ENCODE data around the gene TAS2R41. TPM values are rescaled to one million over a fixed set of nuclear protein-coding genes. Genes with fewer than 3 reads are reported as not detected.
"Not testable (repeated sequence)": the region's sequence is repeated elsewhere in the genome, so short reads cannot be mapped to it uniquely, and the experiment has no call there.

Gene TAS2R41
- polyA plus RNA-seq, 3 donors: 0.19 TPM; not detected in 2

GRCh38 chr7:143463957-143464356 is 13.7 kb upstream of the TAS2R41 start:
- Histone ChIP-seq H3K4me2 (replicated peaks; ENCODE audit: extremely low read depth, low read length, poor library complexity, severe bottlenecking) (no peak overlapping the region), H3K27me3 (ENCODE audit: control insufficient read depth in 2 of 2, insufficient read depth in 2 of 2, low read length in 2 of 2) (no peaks in the 10 kb centered on the region), H4K20me1 (ENCODE audit: insufficient read depth, low read length) (no peaks in the 10 kb centered on the region), H3K79me2 (ENCODE audit: insufficient read depth, low read length) (peaks cover 19% of the 10 kb centered on the region), H2AFZ (ENCODE audit: insufficient read depth, low read depth, low read length, poor library complexity, severe bottlenecking) (no peak overlapping the region), H3K9ac (ENCODE audit: insufficient read depth, low read length, poor library complexity, severe bottlenecking) (no peak overlapping the region), H3K27ac (ENCODE audit: low read depth in 1 of 2, low read length in 2 of 2) (no peak overlapping the region), H3K4me1 (ENCODE audit: control insufficient read depth in 1 of 2, insufficient read depth in 2 of 2, low read length in 2 of 2) (peaks cover 16 to 23% of the 10 kb centered on the region in 2 donors), H3K4me3 (replicated peaks in 1 of 3; ENCODE audit: low read depth in 2 of 3, low read length in 3 of 3) (no peak overlapping the region), H3K9me3 (replicated peaks in 1 of 2; ENCODE audit: control insufficient read depth in 1 of 2, insufficient read depth in 1 of 2, low read length in 2 of 2) (peaks cover 0 to 5% of the 10 kb centered on the region in 2 donors), H3K36me3 (replicated peaks in 1 of 2; ENCODE audit: control insufficient read depth in 1 of 2, insufficient read depth in 2 of 2, low read length in 2 of 2) (no peaks in the 10 kb centered on the region)
- Mint-ChIP-seq H3K27me3 (ENCODE audit: low read depth in 3 of 3) (peaks cover 0 to 2% (median 0%) of the 10 kb centered on the region in 3 donors), H3K27ac (peak overlapping the region in 1 of 7 donors; percentile 56), H3K36me3 (peaks cover 7 to 8% of the 10 kb centered on the region in 2 donors), H3K4me1 (peaks cover 26% of the 10 kb centered on the region), H3K9me3 (peaks cover 0 to 7% (median 2%) of the 10 kb centered on the region in 7 donors), H3K4me3 (no peak overlapping the region)
- no CpG with 5 or more reads among the region's 1 CpG for WGBS (ENCODE audit: insufficient coverage)
- intact Hi-C loops (cut with micrococcal nuclease): no loop called here
- DNase-seq: no peak
- TF ChIP-seq CTCF (IDR thresholded peaks at IDR 0.05): no peak

- TF ChIP-seq CTCF (IDR thresholded peaks at IDR 0.05): no peak
- Histone ChIP-seq H3K9me3 (replicated peaks in 1 of 2; ENCODE audit: control insufficient read depth in 1 of 2, insufficient read depth in 1 of 2, low read length in 2 of 2) (peaks cover 9 to 13% of the 10 kb centered on the region in 2 donors), H4K20me1 (ENCODE audit: insufficient read depth, low read length) (no peaks in the 10 kb centered on the region), H3K4me1 (ENCODE audit: control insufficient read depth in 1 of 2, insufficient read depth in 2 of 2, low read length in 2 of 2) (peaks cover 7 to 11% of the 10 kb centered on the region in 2 donors), H3K79me2 (ENCODE audit: insufficient read depth, low read length) (peaks cover 18% of the 10 kb centered on the region), H3K9ac (ENCODE audit: insufficient read depth, low read length, poor library complexity, severe bottlenecking) (no peak overlapping the region), H3K27me3 (ENCODE audit: control insufficient read depth in 2 of 2, insufficient read depth in 2 of 2, low read length in 2 of 2) (no peaks in the 10 kb centered on the region), H3K4me3 (replicated peaks in 1 of 3; ENCODE audit: low read depth in 2 of 3, low read length in 3 of 3) (no peak overlapping the region), H3K4me2 (replicated peaks; ENCODE audit: extremely low read depth, low read length, poor library complexity, severe bottlenecking) (no peak overlapping the region), H3K36me3 (replicated peaks in 1 of 2; ENCODE audit: control insufficient read depth in 1 of 2, insufficient read depth in 2 of 2, low read length in 2 of 2) (no peaks in the 10 kb centered on the region), H2AFZ (ENCODE audit: insufficient read depth, low read depth, low read length, poor library complexity, severe bottlenecking) (no peak overlapping the region), H3K27ac (ENCODE audit: low read depth in 1 of 2, low read length in 2 of 2) (no peak overlapping the region)
- DNase-seq: no peak
- Mint-ChIP-seq H3K27me3 (ENCODE audit: low read depth in 3 of 3) (peaks cover 0 to 2% (median 1%) of the 10 kb centered on the region in 3 donors), H3K27ac (no peak overlapping the region), H3K4me1 (peaks cover 11% of the 10 kb centered on the region), H3K36me3 (peaks cover 15 to 20% of the 10 kb centered on the region in 2 donors), H3K4me3 (no peak overlapping the region), H3K9me3 (peaks cover 5 to 18% (median 11%) of the 10 kb centered on the region in 7 donors)
- WGBS (ENCODE audit: insufficient coverage): 100% methylated on average over 1 of the region's 1 CpG
- intact Hi-C loops (cut with micrococcal nuclease): no loop called here
These were observed 9.9 kb upstream of the TAS2R41 start for GRCh38 chr7:143467724-143468123.

DNA sequence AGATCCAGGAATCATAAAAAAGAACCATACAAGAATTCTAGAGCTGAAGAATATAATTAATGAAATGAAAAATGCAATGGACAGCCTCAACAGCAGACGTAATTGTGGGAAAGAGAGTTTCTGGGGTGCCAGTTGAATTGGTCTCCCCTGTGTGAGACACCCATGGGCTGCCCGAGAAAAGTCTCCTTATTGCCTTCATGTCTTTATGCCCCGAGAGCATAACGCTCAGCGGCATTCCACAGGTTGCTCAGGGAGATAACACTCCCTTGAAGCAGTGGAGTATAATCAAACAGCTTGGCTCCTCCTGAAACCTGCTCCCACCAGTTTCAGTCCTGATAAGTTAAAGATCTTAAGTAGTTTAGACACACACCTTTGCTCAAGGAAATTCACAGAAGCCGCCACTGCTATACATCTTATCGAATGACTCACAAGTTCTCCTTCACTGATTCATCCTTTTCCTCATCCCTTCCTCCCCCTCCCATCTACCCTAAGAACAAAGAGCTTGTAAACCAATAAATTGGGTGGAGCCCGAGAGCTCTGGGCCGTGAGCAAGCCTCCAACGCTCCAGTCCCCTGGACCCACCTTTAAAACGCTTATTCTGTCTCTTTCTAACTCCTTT is 5.5 kb upstream of the TAS2R41 start:
- intact Hi-C loops (cut with micrococcal nuclease); H3K4me3 Mint-ChIP-seq: not testable (repeated sequence)
- WGBS (ENCODE audit: insufficient coverage): 100% methylated on average over 5 of the region's 11 CpGs

More for the DNA sequence above, 5.5 kb upstream of the TAS2R41 start:
- DNase-seq; H3K4me3 ChIP-seq (replicated peaks in 1 of 3; ENCODE audit: low read depth in 2 of 3, low read length in 3 of 3); H4K20me1 ChIP-seq (ENCODE audit: insufficient read depth, low read length); H3K4me1 ChIP-seq (ENCODE audit: control insufficient read depth in 1 of 2, insufficient read depth in 2 of 2, low read length in 2 of 2); H3K4me1 Mint-ChIP-seq; H3K9ac ChIP-seq (ENCODE audit: insufficient read depth, low read length, poor library complexity, severe bottlenecking); H3K27ac ChIP-seq (ENCODE audit: low read depth in 1 of 2, low read length in 2 of 2); H3K4me2 ChIP-seq (replicated peaks; ENCODE audit: extremely low read depth, low read length, poor library complexity, severe bottlenecking); H3K27me3 Mint-ChIP-seq (ENCODE audit: low read depth in 3 of 3); H3K36me3 ChIP-seq (replicated peaks in 1 of 2; ENCODE audit: control insufficient read depth in 1 of 2, insufficient read depth in 2 of 2, low read length in 2 of 2); H3K79me2 ChIP-seq (ENCODE audit: insufficient read depth, low read length); H3K27me3 ChIP-seq (ENCODE audit: control insufficient read depth in 2 of 2, insufficient read depth in 2 of 2, low read length in 2 of 2); H2AFZ ChIP-seq (ENCODE audit: insufficient read depth, low read depth, low read length, poor library complexity, severe bottlenecking): not testable (repeated sequence)
- peak overlapping the region in 1 of 7 donors; percentile 31 for H3K27ac Mint-ChIP-seq
- H3K36me3 Mint-ChIP-seq: peaks cover 14% of the 10 kb centered on the region in 2 donors
- peaks cover 5 to 20% (median 13%) of the 10 kb centered on the region in 7 donors for H3K9me3 Mint-ChIP-seq
- peaks cover 9 to 13% of the 10 kb centered on the region in 2 donors for H3K9me3 ChIP-seq (replicated peaks in 1 of 2; ENCODE audit: control insufficient read depth in 1 of 2, insufficient read depth in 1 of 2, low read length in 2 of 2)
